ENCODE measurements around the gene ARRDC1. TPM values are rescaled to one million over a fixed set of nuclear protein-coding genes. Genes with fewer than 3 reads are reported as not detected.

The ARRDC1 gene
- total RNA-seq = 114 TPM

GRCh38 chr9:137605121-137606004, at the start of gene ARRDC1:
TSS of gene ARRDC1 (plus strand) at chr9:137605686. CDS start at chr9:137605718, 32 bp downstream.
- peak within 1 kb of the TSS; percentile 64 for H3K27ac ChIP-seq
- no peaks in the 10 kb centered on the region for H3K36me3 ChIP-seq
- H3K4me3 ChIP-seq = peak within 1 kb of the TSS; percentile 63 to 72
- H3K27me3 ChIP-seq = no peaks in the 10 kb centered on the region
- TF ChIP-seq CTCF (IDR thresholded peaks at IDR 0.05) (no peak), POLR2AphosphoS5 (IDR thresholded peaks at IDR 0.05; ENCODE audit: insufficient read depth in 1 of 2, low read depth in 1 of 2) (no peak), POLR2A (IDR thresholded peaks at IDR 0.05) (peak in 1 of 2 donors; percentile 55)
- peak in 1 of 2 donors; percentile 96 for DNase-seq (ENCODE audit: extremely low spot score in 2 of 2)
- H3K4me1 ChIP-seq = peaks cover 33% of the 10 kb centered on the region
- intact Hi-C loops (cut with DNase I) = no loop called here
- H3K9me3 ChIP-seq = no peaks in the 10 kb centered on the region

GRCh38 chr9:137556069-137556838, 49.2 kb upstream of the ARRDC1 start:
- no peak for DNase-seq (ENCODE audit: extremely low spot score in 2 of 2)
- H3K4me3 ChIP-seq = no peak overlapping the region
- H3K36me3 ChIP-seq = peaks cover 0 to 41% of the 10 kb centered on the region in 2 donors
- intact Hi-C loops (cut with DNase I) = no loop called here
- no peak for TF ChIP-seq POLR2AphosphoS5 (IDR thresholded peaks at IDR 0.05; ENCODE audit: insufficient read depth in 1 of 2, low read depth in 1 of 2)
- TF ChIP-seq CTCF (IDR thresholded peaks at IDR 0.05) = no peak
- TF ChIP-seq POLR2A (IDR thresholded peaks at IDR 0.05) = no peak
- no peaks in the 10 kb centered on the region for H3K9me3 ChIP-seq
- H3K27ac ChIP-seq = no peak overlapping the region
- H3K27me3 ChIP-seq = no peaks in the 10 kb centered on the region
- peaks cover 12% of the 10 kb centered on the region for H3K4me1 ChIP-seq

- Histone ChIP-seq H3K4me1 (peaks cover 3% of the 10 kb centered on the region), H3K27ac (no peak overlapping the region), H3K36me3 (peaks cover 0 to 41% of the 10 kb centered on the region in 2 donors), H3K4me3 (no peak overlapping the region), H3K27me3 (no peaks in the 10 kb centered on the region), H3K9me3 (no peaks in the 10 kb centered on the region)
- intact Hi-C loops (cut with DNase I) = no loop called here
- DNase-seq (ENCODE audit: extremely low spot score in 2 of 2) = no peak
- TF ChIP-seq POLR2A (IDR thresholded peaks at IDR 0.05) (no peak), CTCF (IDR thresholded peaks at IDR 0.05) (no peak), POLR2AphosphoS5 (IDR thresholded peaks at IDR 0.05; ENCODE audit: insufficient read depth in 1 of 2, low read depth in 1 of 2) (no peak)
Measured at GRCh38 chr9:137558127-137558526, 47.4 kb upstream of the ARRDC1 start.

GRCh38 chr9:137564134-137564533, 41.4 kb upstream of the ARRDC1 start:
- H3K27me3 ChIP-seq = no peaks in the 10 kb centered on the region
- no peaks in the 10 kb centered on the region for H3K4me1 ChIP-seq
- TF ChIP-seq POLR2A (IDR thresholded peaks at IDR 0.05) = no peak
- TF ChIP-seq CTCF (IDR thresholded peaks at IDR 0.05) = no peak
- H3K36me3 ChIP-seq = peaks cover 0 to 23% of the 10 kb centered on the region in 2 donors
- no peaks in the 10 kb centered on the region for H3K9me3 ChIP-seq
- H3K27ac ChIP-seq = no peak overlapping the region
- no peak for DNase-seq (ENCODE audit: extremely low spot score in 2 of 2)
- intact Hi-C loops (cut with DNase I) = no loop called here
- no peak overlapping the region for H3K4me3 ChIP-seq
